H1 (cell line): ENCODE measurements around the gene SKIL. TPM values are rescaled to one million over a fixed set of nuclear protein-coding genes. Genes with fewer than 3 reads are reported as not detected.

Source experiments
- CTCF ChIA-PET: fragments of 300-600 bp; sonication (Branson Sonifier 250); formaldehyde crosslinking; loops from one replicate; lab custom pipeline; 2021; ENCODE audit not compliant: partially characterized antibody; lab: Charles Lee
- POLR2A ChIA-PET: fragments of 300-600 bp; sonication (Branson Sonifier 250); formaldehyde crosslinking; loops from one replicate; lab custom pipeline; 2021; ENCODE audit warnings: inconsistent platforms; ENCODE audit not compliant: partially characterized antibody; lab: Charles Lee
- DNase-seq, 2 experiments: peaks; one replicate each; pipeline versions ENCODE4 v3.0.0 to v3.0.0-alpha.2; 2010 to 2022; ENCODE audit warnings: low spot score in 2 of 2, low read depth in 1 of 2, mixed read lengths in 1 of 2
- FAIRE-seq: peaks from 2 replicates; lab custom pipeline; 2011; peaks lifted over from hg19 to GRCh38; lab: Jason Lieb, UNC
- H2AFZ ChIP-seq: 2 replicates; pipeline ENCODE4 v1.8.1; 2012; ENCODE audit warnings: low read length, inconsistent platforms
- H2AK5ac ChIP-seq: 2 replicates; pipeline ENCODE4 v1.6.1; 2013; ENCODE audit warnings: low read depth, low read length
- H2BK120ac ChIP-seq: replicated peaks from 2 replicates; pipeline ENCODE3; 2013; ENCODE audit warnings: low read depth, low read length, inconsistent platforms
- H2BK12ac ChIP-seq: 2 replicates; pipeline ENCODE4 v1.6.1; 2013; ENCODE audit warnings: low read depth, low read length
- H2BK15ac ChIP-seq: 2 replicates; pipeline ENCODE4 v1.6.1; 2013; ENCODE audit warnings: low read length
- H2BK20ac ChIP-seq: 2 replicates; pipeline ENCODE4 v1.6.1; 2013; ENCODE audit warnings: low read length
- H2BK5ac ChIP-seq: 2 replicates; pipeline ENCODE4 v1.6.1; 2013; ENCODE audit warnings: low read depth, low read length
- H3K14ac ChIP-seq: 2 replicates; pipeline ENCODE4 v1.6.1; 2013; ENCODE audit warnings: inconsistent platforms; ENCODE audit not compliant: insufficient read length
- H3K18ac ChIP-seq: 2 replicates; pipeline ENCODE4 v1.6.1; 2013; ENCODE audit warnings: low read length; ENCODE audit errors: extremely low read depth
- H3K23ac ChIP-seq: 2 replicates; pipeline ENCODE4 v1.6.1; 2013; ENCODE audit warnings: inconsistent platforms; ENCODE audit not compliant: insufficient read length
- H3K23me2 ChIP-seq: 2 replicates; pipeline ENCODE4 v1.6.1; 2013; ENCODE audit warnings: low read depth, low read length
- H3K27ac ChIP-seq: 2 replicates; pipeline ENCODE4 v1.6.1; 2011; ENCODE audit warnings: low read depth, low read length, inconsistent platforms
- H3K27me3 ChIP-seq, 4 experiments: replicated peaks in 1 of 4; 1 replicate in 1 of 4; 2 replicates in 3 of 4; pipeline versions ENCODE4 v1.6.1 to v1.8.1; 2011 to 2013; ENCODE audit warnings: low read length in 3 of 4, mild to moderate bottlenecking in 3 of 4, inconsistent platforms in 2 of 4, mixed read lengths in 2 of 4, moderate library complexity in 1 of 4; ENCODE audit not compliant: control insufficient read depth in 3 of 4, insufficient read depth in 3 of 4; ENCODE audit errors: extremely low read depth in 1 of 4
- H3K36me3 ChIP-seq, 4 experiments: 2 replicates each; pipeline versions ENCODE4 v1.6.1 to v1.8.1; 2011 to 2013; ENCODE audit warnings: mild to moderate bottlenecking in 4 of 4, low read length in 3 of 4, moderate library complexity in 2 of 4, control low read depth in 1 of 4, inconsistent platforms in 1 of 4; ENCODE audit not compliant: insufficient read depth in 4 of 4, control insufficient read depth in 2 of 4
- H3K4ac ChIP-seq: replicated peaks from 2 replicates; pipeline ENCODE3; 2013; ENCODE audit warnings: low read length, low read depth, mixed read lengths, inconsistent platforms; ENCODE audit not compliant: insufficient read length
- H3K4me1 ChIP-seq, 4 experiments: replicated peaks in 1 of 4; 1 replicate in 1 of 4; 2 replicates in 3 of 4; pipeline versions ENCODE4 v1.6.1 to v1.8.1; 2011 to 2013; ENCODE audit warnings: low read length in 3 of 4, inconsistent platforms in 2 of 4, mixed read lengths in 1 of 4; ENCODE audit not compliant: insufficient read depth in 4 of 4, control insufficient read depth in 3 of 4
- H3K4me2 ChIP-seq, 2 experiments: 2 replicates each; pipeline versions ENCODE4 v1.6.1 to v1.8.1; 2011 to 2013; ENCODE audit warnings: low read depth in 2 of 2, low read length in 2 of 2, control low read depth in 1 of 2, inconsistent platforms in 1 of 2, mild to moderate bottlenecking in 1 of 2; ENCODE audit not compliant: insufficient read depth in 1 of 2
- H3K4me3 ChIP-seq, 4 experiments: fragments of 200-600, 300-600 bp in 1 of 4; sonication (generic), shearing (Covaris generic), sonication (Bioruptor Twin) in 1 of 4; 2 replicates each; pipeline versions ENCODE4 v1.5.1 to v1.8.1; 2011 to 2016; ENCODE audit warnings: low read length in 4 of 4, low read depth in 3 of 4, control low read depth in 2 of 4, inconsistent platforms in 2 of 4, mild to moderate bottlenecking in 2 of 4, mixed read lengths in 1 of 4, moderate library complexity in 1 of 4; ENCODE audit not compliant: insufficient read depth in 2 of 4; ENCODE audit errors: extremely low read depth in 1 of 4
- H3K56ac ChIP-seq: replicated peaks from 2 replicates; pipeline ENCODE3; 2013; ENCODE audit warnings: low read depth, mild to moderate bottlenecking, mixed read lengths, low read length, inconsistent platforms; ENCODE audit not compliant: insufficient read length
- H3K79me1 ChIP-seq: 2 replicates; pipeline ENCODE4 v1.6.1; 2013; ENCODE audit warnings: low read depth, low read length, control low read depth
- H3K79me2 ChIP-seq, 2 experiments: 2 replicates each; pipeline versions ENCODE4 v1.6.1 to v1.8.1; 2012 to 2013; ENCODE audit warnings: low read length in 2 of 2, mild to moderate bottlenecking in 2 of 2, inconsistent platforms in 1 of 2; ENCODE audit not compliant: insufficient read depth in 2 of 2, control insufficient read depth in 1 of 2
- H3K9ac ChIP-seq, 4 experiments: replicated peaks in 1 of 4; 1 replicate in 1 of 4; 2 replicates in 3 of 4; pipeline versions ENCODE4 v1.6.1 to v1.8.1; 2011 to 2013; ENCODE audit warnings: low read depth in 3 of 4, low read length in 3 of 4, control low read depth in 2 of 4, mild to moderate bottlenecking in 2 of 4, moderate library complexity in 2 of 4, inconsistent platforms in 1 of 4; ENCODE audit errors: extremely low read depth in 1 of 4
- H3K9me3 ChIP-seq, 2 experiments: 2 replicates each; pipeline versions ENCODE4 v1.6.1 to v1.8.1; 2012 to 2013; ENCODE audit warnings: mild to moderate bottlenecking in 2 of 2, moderate library complexity in 2 of 2, control low read depth in 1 of 2, inconsistent platforms in 1 of 2, low read depth in 1 of 2, low read length in 1 of 2, mixed read lengths in 1 of 2; ENCODE audit not compliant: insufficient read depth in 2 of 2
- H4K20me1 ChIP-seq, 2 experiments: replicated peaks in 1 of 2; 2 replicates each; pipeline versions ENCODE3 to v1.8.1; 2011 to 2013; ENCODE audit warnings: inconsistent platforms in 2 of 2, low read length in 2 of 2, mild to moderate bottlenecking in 1 of 2; ENCODE audit not compliant: insufficient read depth in 2 of 2, control insufficient read depth in 1 of 2
- H4K5ac ChIP-seq: 2 replicates; pipeline ENCODE4 v1.6.1; 2013; ENCODE audit warnings: low read length, low read depth, mixed read lengths, inconsistent platforms; ENCODE audit not compliant: insufficient read length
- H4K8ac ChIP-seq: 2 replicates; pipeline ENCODE4 v1.8.0; 2013; ENCODE audit warnings: mild to moderate bottlenecking, moderate library complexity, low read length, inconsistent platforms; ENCODE audit not compliant: insufficient read depth; ENCODE audit errors: extremely low read depth
- H4K91ac ChIP-seq: replicated peaks from 2 replicates; pipeline ENCODE3; 2013; ENCODE audit warnings: low read length, mixed read lengths, inconsistent platforms; ENCODE audit not compliant: insufficient read length
- GTF2F1 ChIP-seq: IDR thresholded peaks from 2 replicates; pipeline ENCODE4 v1.6.1; 2012; ENCODE audit warnings: low read depth, low read length, improper control_type of control experiment, borderline replicate concordance
- HDAC2 ChIP-seq, 2 experiments: fragments of 300-600 bp in 1 of 2; sonication (generic) in 1 of 2; IDR thresholded peaks; 2 replicates each; pipeline ENCODE4 v1.6.1; 2011 to 2012; ENCODE audit warnings: low read depth in 2 of 2, low read length in 2 of 2, mild to moderate bottlenecking in 2 of 2, moderate library complexity in 2 of 2, borderline replicate concordance in 1 of 2, inconsistent platforms in 1 of 2
- MAFK ChIP-seq: IDR thresholded peaks from 2 replicates; pipeline ENCODE4 v1.6.1; 2012; ENCODE audit warnings: low read depth, mild to moderate bottlenecking, improper control_type of control experiment, low read length
- ZNF274 ChIP-seq: IDR thresholded peaks from 2 replicates; pipeline ENCODE4 v1.7.0; 2012; ENCODE audit warnings: low read length, borderline replicate concordance; ENCODE audit errors: extremely low read depth
- WGBS, 2 experiments: shearing (Covaris generic) in 1 of 2; methylation state at CpG; one replicate each; pipeline versions ENCODE4 v1.1.6 to v1.1.7; 2013 to 2015; ENCODE audit warnings: low lambda C conversion rate in 2 of 2, mixed read lengths in 2 of 2, inconsistent platforms in 1 of 2, low coverage in 1 of 2, missing lambda C conversion rate in 1 of 2; ENCODE audit not compliant: insufficient replicate concordance in 2 of 2, insufficient coverage in 1 of 2, insufficient read length in 1 of 2; ENCODE audit errors: extremely low coverage in 1 of 2, missing lambda C conversion rate in 1 of 2; 5-methylcytosine and 5-hydroxymethylcytosine counted together
- long read RNA-seq, 2 experiments: library from RNA in 1 of 2; library from capped mRNA in 1 of 2; stranded (forward); transcript quantifications; one replicate each; pipeline ENCODE4 v2.0.0, GENCODE V29; 2021; ENCODE audit warnings: inconsistent platforms in 1 of 2
- polyA minus RNA-seq, 3 experiments: library from RNA; depleted of rRNA, polyadenylated mRNA; stranded (reverse); fragments of >200 nt; gene quantifications; 1 replicate in 2 of 3; 2 replicates in 1 of 3; pipeline ENCODE4 v1.2.3, GENCODE V29; 2011
- polyA plus RNA-seq, 7 experiments: library from polyadenylated mRNA; depleted of rRNA in 3 of 7; stranded (reverse) in 5 of 7; unstranded in 2 of 7; fragments of >200 nt in 5 of 7; fragments of 200-250 nt in 2 of 7; gene quantifications; 1 replicate in 5 of 7; 2 replicates in 1 of 7; 4 replicates in 1 of 7; pipeline versions ENCODE4 v1.2.1 to v1.2.3, GENCODE V29; 2011 to 2013; ENCODE audit warnings: missing spikeins in 2 of 7, mixed read lengths in 2 of 7
- total RNA-seq: library from RNA; stranded (reverse); fragmentation: NEBNext Ultra II Directional; extraction: Animal tissue kit (Norgen Biotek cat#: 25700); gene quantifications from 2 replicates; pipeline ENCODE4 v1.2.1, GENCODE V29; 2021

Gene SKIL, protein sequence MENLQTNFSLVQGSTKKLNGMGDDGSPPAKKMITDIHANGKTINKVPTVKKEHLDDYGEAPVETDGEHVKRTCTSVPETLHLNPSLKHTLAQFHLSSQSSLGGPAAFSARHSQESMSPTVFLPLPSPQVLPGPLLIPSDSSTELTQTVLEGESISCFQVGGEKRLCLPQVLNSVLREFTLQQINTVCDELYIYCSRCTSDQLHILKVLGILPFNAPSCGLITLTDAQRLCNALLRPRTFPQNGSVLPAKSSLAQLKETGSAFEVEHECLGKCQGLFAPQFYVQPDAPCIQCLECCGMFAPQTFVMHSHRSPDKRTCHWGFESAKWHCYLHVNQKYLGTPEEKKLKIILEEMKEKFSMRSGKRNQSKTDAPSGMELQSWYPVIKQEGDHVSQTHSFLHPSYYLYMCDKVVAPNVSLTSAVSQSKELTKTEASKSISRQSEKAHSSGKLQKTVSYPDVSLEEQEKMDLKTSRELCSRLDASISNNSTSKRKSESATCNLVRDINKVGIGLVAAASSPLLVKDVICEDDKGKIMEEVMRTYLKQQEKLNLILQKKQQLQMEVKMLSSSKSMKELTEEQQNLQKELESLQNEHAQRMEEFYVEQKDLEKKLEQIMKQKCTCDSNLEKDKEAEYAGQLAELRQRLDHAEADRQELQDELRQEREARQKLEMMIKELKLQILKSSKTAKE
- 266 and 277 TPM in 2 replicates for total RNA-seq
- polyA plus RNA-seq (2011; rRNA removed), result 9.5 and 13.2 TPM in 2 replicates
- 18.5 TPM for polyA plus RNA-seq (2011; cell fraction: cytosol; rRNA removed)
- 20.1 TPM for polyA plus RNA-seq (2011; cell fraction: nucleus; rRNA removed)
- polyA plus RNA-seq (2012, experiment 1 of 2), result 29.1 to 79.4 TPM (median 36.5 TPM) in 4 replicates
- 2.7 TPM for polyA plus RNA-seq (2012, experiment 2 of 2)
- polyA plus RNA-seq (2013, experiment 1 of 2), result 92.2 TPM
- polyA plus RNA-seq (2013, experiment 2 of 2), result 96.2 TPM
- 158 and 178 TPM in 2 replicates for polyA minus RNA-seq (2011; rRNA and poly(A)+ RNA removed)
- polyA minus RNA-seq (2011; cell fraction: cytosol; rRNA and poly(A)+ RNA removed), result 75.6 TPM
- 179 TPM for polyA minus RNA-seq (2011; cell fraction: nucleus; rRNA and poly(A)+ RNA removed)
- long read RNA-seq, experiment 1, partial matches to known transcripts, result 51 of 54 reads
- long read RNA-seq, experiment 1, other reads (novel, unspliced or antisense), result 2 of 54 reads
- long read RNA-seq, experiment 2, partial matches to known transcripts, result 5 of 20 reads
- long read RNA-seq, experiment 2, other reads (novel, unspliced or antisense), result 11 of 20 reads

DNA sequence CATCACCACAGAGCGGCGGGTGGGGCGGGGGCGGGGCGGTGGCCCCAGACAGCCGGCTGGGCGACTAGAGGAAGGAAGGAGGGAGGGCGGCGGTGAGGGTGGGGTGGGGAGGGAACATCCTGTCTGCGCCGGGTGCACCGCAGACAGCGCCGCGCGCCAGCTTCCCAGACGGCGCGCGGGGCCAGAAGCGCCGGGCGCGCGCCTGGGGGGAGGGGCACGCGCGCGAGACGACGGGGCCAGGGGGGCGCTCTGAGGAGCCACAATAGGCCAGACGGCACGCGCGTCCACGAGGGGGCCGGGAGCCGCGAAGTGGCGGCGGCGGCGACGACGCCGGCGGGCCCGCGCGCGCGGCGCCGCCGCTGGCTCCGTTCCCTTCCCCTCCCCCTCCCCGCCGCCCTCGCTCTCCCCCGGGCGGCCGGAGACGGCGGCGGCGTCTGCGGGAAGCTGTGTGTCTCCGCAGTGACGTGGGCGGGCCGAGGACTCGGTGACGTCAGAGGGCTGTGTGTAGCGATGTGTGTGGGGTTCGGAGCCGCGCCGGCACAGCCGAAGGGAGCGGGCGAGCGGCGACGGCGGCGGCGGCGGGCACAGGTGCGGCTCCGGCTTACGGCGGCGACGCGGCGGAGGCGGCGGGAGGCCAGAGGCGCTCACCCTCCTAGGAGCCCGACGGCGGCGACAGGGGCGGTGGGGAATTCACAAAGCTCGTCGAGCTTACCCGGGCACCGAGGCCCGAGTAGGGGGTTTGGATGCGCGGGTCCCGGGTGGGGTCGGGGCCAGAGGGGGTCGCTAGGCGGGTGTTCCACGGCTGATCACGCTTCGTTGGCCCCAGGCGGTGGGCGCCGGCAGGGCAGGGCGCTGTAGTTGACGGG, at the start of gene SKIL:
Gene SKIL, plus strand, starts transcription at position 540 of the 866 bp plus-strand sequence. CDS start 2,617 bp downstream, outside the sequence.
- ChIA-PET POLR2A (interaction anchor here (0.8 to 2.5 kb wide), 13 partner anchors 9 to 586 kb away, joined by 3 to 10 read pairs (median 4); partner anchors contain the start of genes CLDN11, PRKCI and RPL22L1), CTCF (interaction anchor here (1.0 to 1.7 kb wide), 4 partner anchors 11 to 336 kb away, joined by 3 to 7 read pairs (median 4); no protein-coding TSS in a partner anchor)
- DNase-seq (peak in 1 of 2 experiments; percentile 91), FAIRE-seq (no peak)
- Histone ChIP-seq H3K23me2 (peaks cover 8% of the 10 kb centered on the region; the same call in 1 of the 2 replicates), H3K56ac (peak within 1 kb of the TSS; percentile 79), H3K4me2 (peak within 1 kb of the TSS; percentile 72 to 94), H3K18ac (peak within 1 kb of the TSS; percentile 35; the same call in 1 of the 2 replicates), H3K36me3 (peaks cover 0 to 16% (median 4%) of the 10 kb centered on the region in 4 experiments; a peak in 6 of 8 replicates), H4K8ac (peak within 1 kb of the TSS; percentile 96), H3K23ac (no peak within 1 kb of the TSS), H4K5ac (peak within 1 kb of the TSS; percentile 79), H3K4me1 (peaks cover 2 to 21% (median 9%) of the 10 kb centered on the region in 4 experiments; a peak in 5 of 7 replicates), H3K9me3 (no peaks in the 10 kb centered on the region), H4K20me1 (peaks cover 4 to 10% of the 10 kb centered on the region in 2 experiments), H3K79me1 (no peaks in the 10 kb centered on the region), H2BK12ac (no peak within 1 kb of the TSS), H3K27me3 (no peaks in the 10 kb centered on the region), H2BK5ac (peak within 1 kb of the TSS; percentile 96; the same call in 1 of the 2 replicates), H2BK20ac (0 out of 2 replicates have a peak within 1 kb of the TSS, but pooled peaks have one; percentile 92), H2AFZ (no peak within 1 kb of the TSS), H4K91ac (peak within 1 kb of the TSS; percentile 86), H3K27ac (peak within 1 kb of the TSS; percentile 63; the same call in 1 of the 2 replicates), H3K4me3 (peak within 1 kb of the TSS; percentile 54 to 95 (median 80)), H3K4ac (peak within 1 kb of the TSS; percentile 91), H3K79me2 (peaks cover 24 to 42% of the 10 kb centered on the region in 2 experiments), H2BK15ac (no peak within 1 kb of the TSS), H3K14ac (no peak within 1 kb of the TSS), H3K9ac (peak within 1 kb of the TSS; percentile 43 to 85 (median 62)), H2AK5ac (peak within 1 kb of the TSS; percentile 70; the same call in 1 of the 2 replicates), H2BK120ac (peak within 1 kb of the TSS; percentile 69)
- WGBS, 2 experiments, result 3% methylated on average over 43 of the region's 124 CpGs; no CpG with 5 or more reads in 1 of the 2 experiments
- no peak for TF ChIP-seq ZNF274
- no peak for TF ChIP-seq HDAC2 (IDR thresholded peaks at IDR 0.05; ENCODE audit: borderline replicate concordance in 1 of 2, low read depth in 2 of 2, low read length in 2 of 2)
- no peak for TF ChIP-seq MAFK
- TF ChIP-seq GTF2F1, result no peak
